ENCODE measurements around the gene PTPN23. TPM values are rescaled to one million over a fixed set of nuclear protein-coding genes. Genes with fewer than 3 reads are reported as not detected.

PTPN23 gene
- total and polyA plus RNA-seq, 2 of the 8 experiments (the other 6 are each of a cell fraction or from before 2014, with no cell fraction given) = 2.9 to 46.7 TPM

DNA sequence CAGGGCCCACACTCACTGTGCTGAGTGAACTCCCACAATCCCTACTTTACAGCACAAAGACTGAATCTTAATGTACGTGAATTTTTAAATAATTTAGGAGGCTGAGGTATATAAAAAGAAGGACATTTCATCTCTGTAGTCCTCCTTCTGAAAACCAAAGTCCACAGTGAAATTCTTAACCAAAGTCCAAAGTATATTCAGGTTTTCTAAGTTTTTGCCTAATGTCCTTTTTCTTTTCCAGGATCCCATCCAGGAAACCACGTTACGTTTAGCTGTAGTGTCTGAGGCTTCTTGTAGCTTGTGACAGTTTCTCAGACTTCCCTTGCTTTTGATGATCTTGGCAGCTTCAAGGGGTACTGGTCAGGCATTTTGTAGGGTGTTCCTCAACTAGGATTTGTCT is 50.4 kb downstream of the PTPN23 start:
- Histone ChIP-seq H3K14ac (ENCODE audit: insufficient read length) (no peak overlapping the region), H3K9me3 (ENCODE audit: insufficient read depth in 2 of 2, low read depth in 1 of 2, low read length in 1 of 2) (no peaks in the 10 kb centered on the region), H3K27ac (ENCODE audit: low read depth, low read length) (no peak overlapping the region), H3K23ac (ENCODE audit: insufficient read length) (no peak overlapping the region), H2BK20ac (ENCODE audit: low read length) (no peak overlapping the region), H3K9ac (replicated peaks in 1 of 4; ENCODE audit: extremely low read depth in 1 of 4, low read depth in 3 of 4, low read length in 3 of 4) (no peak overlapping the region), H2AK5ac (ENCODE audit: low read depth, low read length) (no peak overlapping the region), H4K20me1 (replicated peaks in 1 of 2; ENCODE audit: control insufficient read depth in 1 of 2, insufficient read depth in 2 of 2, low read length in 2 of 2) (peaks cover 3 to 8% of the 10 kb centered on the region in 2 experiments), H2BK15ac (ENCODE audit: low read length) (no peak overlapping the region), H3K36me3 (ENCODE audit: control insufficient read depth in 2 of 4, insufficient read depth in 4 of 4, low read length in 3 of 4) (peaks cover 7 to 39% (median 27%) of the 10 kb centered on the region in 4 experiments; a peak in 7 of 8 replicates), H3K79me2 (ENCODE audit: control insufficient read depth in 1 of 2, insufficient read depth in 2 of 2, low read length in 2 of 2) (no peaks in the 10 kb centered on the region), H4K91ac (replicated peaks; ENCODE audit: insufficient read length, low read length) (no peak overlapping the region), H3K23me2 (ENCODE audit: low read depth, low read length) (no peaks in the 10 kb centered on the region), H2BK12ac (ENCODE audit: low read depth, low read length) (no peak overlapping the region), H3K56ac (replicated peaks; ENCODE audit: insufficient read length, low read depth, low read length) (no peak overlapping the region), H2BK5ac (ENCODE audit: low read depth, low read length) (no peak overlapping the region), H3K79me1 (ENCODE audit: low read depth, low read length) (0 out of 2 replicates have a peak, but pooled peaks cover 2% of the 10 kb centered on the region), H3K4me1 (replicated peaks in 1 of 4; ENCODE audit: control insufficient read depth in 3 of 4, insufficient read depth in 4 of 4, low read length in 3 of 4) (peaks cover 0 to 3% (median 0%) of the 10 kb centered on the region in 4 experiments; a peak in 1 of 7 replicates), H3K18ac (ENCODE audit: extremely low read depth, low read length) (no peak overlapping the region), H3K4me2 (ENCODE audit: insufficient read depth in 1 of 2, low read depth in 2 of 2, low read length in 2 of 2) (no peak overlapping the region), H3K4me3 (ENCODE audit: extremely low read depth in 1 of 4, insufficient read depth in 2 of 4, low read depth in 3 of 4, low read length in 4 of 4) (no peak overlapping the region), H2AFZ (ENCODE audit: low read length) (no peak overlapping the region), H4K5ac (ENCODE audit: insufficient read length, low read depth, low read length) (no peak overlapping the region), H3K4ac (replicated peaks; ENCODE audit: insufficient read length, low read depth, low read length) (no peak overlapping the region), H4K8ac (ENCODE audit: extremely low read depth, insufficient read depth, low read length) (no peak overlapping the region), H2BK120ac (replicated peaks; ENCODE audit: low read depth, low read length) (no peak overlapping the region), H3K27me3 (replicated peaks in 1 of 4; ENCODE audit: control insufficient read depth in 3 of 4, extremely low read depth in 1 of 4, insufficient read depth in 3 of 4, low read length in 3 of 4) (no peaks in the 10 kb centered on the region)
- TF ChIP-seq SP4 (IDR thresholded peaks at IDR 0.05; ENCODE audit: low read length) (no peak), SP2 (IDR thresholded peaks at IDR 0.05; ENCODE audit: low read length) (no peak), BCL11A (IDR thresholded peaks at IDR 0.05; ENCODE audit: low read depth in 2 of 2, low read length in 2 of 2) (no peak)
- ChIA-PET CTCF (ENCODE audit: partially characterized antibody) (interaction anchor here (8.5 kb wide), 1 partner anchor 9 kb away, joined by 66 read pairs; no protein-coding TSS in a partner anchor), POLR2A (ENCODE audit: partially characterized antibody) (interaction anchor here (1.1 kb wide), 1 partner anchor 9 kb away, joined by 3 read pairs; no protein-coding TSS in a partner anchor)
- FAIRE-seq = peak; percentile 7
- DNase-seq (ENCODE audit: low read depth in 1 of 2, low spot score in 2 of 2) = no peak
- WGBS, 2 experiments (ENCODE audit: extremely low coverage in 1 of 2, insufficient coverage in 1 of 2, insufficient read length in 1 of 2, insufficient replicate concordance in 2 of 2, low coverage in 1 of 2, low lambda C conversion rate in 2 of 2, missing lambda C conversion rate in 1 of 2) = 96% methylated on average over 3 of the region's 3 CpGs; no CpG with 5 or more reads in 1 of the 2 experiments
